Astrocyte of the spinal cord (primary cell): ENCODE results near the gene NCOA7.

Experiments used
- DNase-seq: peaks from one replicate; pipeline ENCODE4 v3.0.0; 2011; ENCODE audit warnings: low read depth, low spot score
- H3K4me3 ChIP-seq: 2 replicates; pipeline ENCODE4 v1.5.1; 2011; ENCODE audit warnings: low read depth, mild to moderate bottlenecking, low read length, moderate library complexity
- CTCF ChIP-seq: IDR thresholded peaks from 2 replicates; pipeline ENCODE4 v1.5.1; 2012; ENCODE audit warnings: low read depth, mild to moderate bottlenecking, low read length, inconsistent platforms
- in situ Hi-C: cut with HindIII; loops from 2 replicates; pipeline ENCODE4 v1.10.0; 2017; ENCODE audit warnings: low sequenced_read_pairs

Gene NCOA7

GRCh38 chr6:125836466-125836865, 45.7 kb downstream of the NCOA7 start:
- no peak for TF ChIP-seq CTCF
- DNase-seq: no peak
- no peak overlapping the region for H3K4me3 ChIP-seq
- in situ Hi-C loops: no loop called here

GRCh38 chr6:125839471-125839870, 48.7 kb downstream of the NCOA7 start:
- DNase-seq: no peak
- no peak for TF ChIP-seq CTCF
- in situ Hi-C loops: no loop called here
- no peak overlapping the region for H3K4me3 ChIP-seq

- TF ChIP-seq CTCF: no peak
Measured at GRCh38 chr6:125839879-125840278, 49.1 kb downstream of the NCOA7 start.

GRCh38 chr6:125841356-125842090, 50.8 kb downstream of the NCOA7 start:
- in situ Hi-C loops: no loop called here
- H3K4me3 ChIP-seq: no peak overlapping the region
- DNase-seq: no peak
- TF ChIP-seq CTCF: no peak

More at GRCh38 chr6:125839879-125840278, 49.1 kb downstream of the NCOA7 start:
- DNase-seq: no peak
- no peak overlapping the region for H3K4me3 ChIP-seq
- in situ Hi-C loops: no loop called here

GRCh38 chr6:125842091-125842626, 51.4 kb downstream of the NCOA7 start:
- in situ Hi-C loops: no loop called here
- H3K4me3 ChIP-seq: no peak overlapping the region
- DNase-seq: no peak
- no peak for TF ChIP-seq CTCF

- no peak for DNase-seq
- in situ Hi-C loops: no loop called here
- no peak overlapping the region for H3K4me3 ChIP-seq
- TF ChIP-seq CTCF: no peak
Measured at GRCh38 chr6:125843593-125843992, 52.8 kb downstream of the NCOA7 start.
